ENCODE measurements around the gene HLF. TPM values are rescaled to one million over a fixed set of nuclear protein-coding genes. Genes with fewer than 3 reads are reported as not detected.

Gene HLF
- total and polyA plus RNA-seq, 10 of the 15 experiments (the other 5 are each of a cell fraction or from before 2014, with no cell fraction given), result 0.01 to 0.33 (median 0.20) TPM; not detected in 3

DNA sequence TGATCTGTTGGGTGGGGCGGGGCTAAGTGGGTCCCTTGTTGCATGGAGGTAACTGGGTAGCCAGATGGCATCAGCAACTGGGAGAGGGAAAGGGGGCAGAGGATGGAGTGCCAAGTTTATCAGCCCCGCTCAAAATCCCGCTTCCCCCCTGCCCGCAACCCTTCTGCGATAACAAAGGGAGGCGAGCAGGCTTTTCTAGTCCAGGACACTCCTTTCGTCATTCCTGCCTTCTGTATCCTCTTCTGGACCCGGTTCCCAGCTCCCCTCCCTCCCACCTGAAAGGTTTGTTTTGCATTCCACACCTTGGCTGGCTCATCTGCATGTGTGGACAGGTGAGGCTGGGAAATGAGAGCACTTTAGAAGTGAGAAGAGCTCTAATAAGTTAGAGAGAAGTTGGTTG lies 53.3 kb downstream of the HLF start:
- Histone ChIP-seq H3K4me1 (ENCODE audit: control insufficient read depth, insufficient read depth, low read length) (no peaks in the 10 kb centered on the region), H3K9ac (ENCODE audit: control insufficient read depth, insufficient read depth, low read length) (no peak overlapping the region), H3K36me3 (ENCODE audit: control insufficient read depth in 2 of 2, insufficient read depth in 2 of 2, low read length in 1 of 2) (no peaks in the 10 kb centered on the region), H3K9me3 (replicated peaks; ENCODE audit: control insufficient read depth, insufficient read depth, low read length) (no peaks in the 10 kb centered on the region), H3K4me3 (no peak overlapping the region), H3K79me2 (ENCODE audit: control insufficient read depth, insufficient read depth, low read length) (no peaks in the 10 kb centered on the region), H3K27me3 (replicated peaks in 1 of 2; ENCODE audit: control insufficient read depth in 2 of 2, insufficient read depth in 2 of 2, low read length in 1 of 2) (peaks cover 0 to 2% of the 10 kb centered on the region in 2 experiments; a peak in 1 of 4 replicates), H2AFZ (ENCODE audit: control insufficient read depth, low read depth, low read length) (no peak overlapping the region), H3K4me2 (ENCODE audit: control insufficient read depth, insufficient read depth) (no peak overlapping the region), H3K27ac (ENCODE audit: control insufficient read depth, insufficient read depth) (no peak overlapping the region), H4K20me1 (ENCODE audit: control insufficient read depth, insufficient read depth) (no peaks in the 10 kb centered on the region)
- no TSS peak for BruUV-seq (replicated peaks)
- in situ Hi-C loops (cut with MboI) (no loop called here), intact Hi-C loops (cut with micrococcal nuclease; ENCODE audit: unreplicated experiment) (no loop called here)
- no peak for ATAC-seq
- POLR2A ChIA-PET, result no interaction called here
- no peak for DNase-seq (ENCODE audit: low read depth, low spot score)
- SMC1A ChIA-PET (ENCODE audit: uncharacterized antibody, unreplicated experiment), result no interaction called here
- RAD21 ChIA-PET (ENCODE audit: unreplicated experiment), result no interaction called here
- no peak for FAIRE-seq
- WGBS (ENCODE audit: insufficient coverage, insufficient replicate concordance, low lambda C conversion rate, missing lambda C conversion rate), result 66% methylated on average over 8 of the region's 8 CpGs
- CTCF ChIA-PET, result no interaction called here
- TF ChIP-seq ZNF217 (IDR thresholded peaks at IDR 0.05) (no peak), IRF4 (IDR thresholded peaks at IDR 0.05; ENCODE audit: low read depth, low read length) (no peak), EED (IDR thresholded peaks at IDR 0.05; ENCODE audit: low read depth) (no peak), TARDBP (IDR thresholded peaks at IDR 0.05; ENCODE audit: borderline replicate concordance) (no peak), TCF3 (IDR thresholded peaks at IDR 0.05; ENCODE audit: borderline replicate concordance, insufficient read depth, low read depth, low read length) (no peak), ZZZ3 (IDR thresholded peaks at IDR 0.05; ENCODE audit: control insufficient read depth, insufficient read length, low read depth) (no peak), RB1 (IDR thresholded peaks at IDR 0.05; ENCODE audit: borderline replicate concordance) (no peak), FOXM1 (IDR thresholded peaks at IDR 0.05; ENCODE audit: low read depth, low read length) (no peak), KLF5 (IDR thresholded peaks at IDR 0.05; ENCODE audit: partially characterized antibody) (no peak), TBL1XR1 (IDR thresholded peaks at IDR 0.05; ENCODE audit: low read depth, low read length) (no peak), BMI1 (IDR thresholded peaks at IDR 0.05; ENCODE audit: borderline replicate concordance) (no peak)
- TF ChIP-seq, protein P1, sequence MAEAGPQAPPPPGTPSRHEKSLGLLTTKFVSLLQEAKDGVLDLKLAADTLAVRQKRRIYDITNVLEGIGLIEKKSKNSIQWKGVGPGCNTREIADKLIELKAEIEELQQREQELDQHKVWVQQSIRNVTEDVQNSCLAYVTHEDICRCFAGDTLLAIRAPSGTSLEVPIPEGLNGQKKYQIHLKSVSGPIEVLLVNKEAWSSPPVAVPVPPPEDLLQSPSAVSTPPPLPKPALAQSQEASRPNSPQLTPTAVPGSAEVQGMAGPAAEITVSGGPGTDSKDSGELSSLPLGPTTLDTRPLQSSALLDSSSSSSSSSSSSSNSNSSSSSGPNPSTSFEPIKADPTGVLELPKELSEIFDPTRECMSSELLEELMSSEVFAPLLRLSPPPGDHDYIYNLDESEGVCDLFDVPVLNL (IDR thresholded peaks at IDR 0.05; ENCODE audit: low read depth, low read length), result no peak
- TF ChIP-seq, protein P2, sequence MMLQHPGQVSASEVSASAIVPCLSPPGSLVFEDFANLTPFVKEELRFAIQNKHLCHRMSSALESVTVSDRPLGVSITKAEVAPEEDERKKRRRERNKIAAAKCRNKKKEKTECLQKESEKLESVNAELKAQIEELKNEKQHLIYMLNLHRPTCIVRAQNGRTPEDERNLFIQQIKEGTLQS (IDR thresholded peaks at IDR 0.05; ENCODE audit: borderline replicate concordance, extremely low read depth, low read depth, low read length), result no peak
- TF ChIP-seq, protein P3, sequence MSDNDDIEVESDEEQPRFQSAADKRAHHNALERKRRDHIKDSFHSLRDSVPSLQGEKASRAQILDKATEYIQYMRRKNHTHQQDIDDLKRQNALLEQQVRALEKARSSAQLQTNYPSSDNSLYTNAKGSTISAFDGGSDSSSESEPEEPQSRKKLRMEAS (IDR thresholded peaks at IDR 0.05; ENCODE audit: low read depth, low read length), result no peak

Measured in GM12878 (cell line).